PFSK-1 (cell line): Measurements from ENCODE around the gene ARFGAP2.

Experiments
- POLR2AphosphoS5 ChIP-seq: IDR thresholded peaks from 2 replicates; pipeline ENCODE4 v1.6.1; 2012; ENCODE audit warnings: low read depth, mild to moderate bottlenecking, control low read depth, low read length, moderate library complexity
- SIN3A ChIP-seq: IDR thresholded peaks from 2 replicates; pipeline ENCODE4 v1.6.1; 2012; ENCODE audit warnings: mild to moderate bottlenecking, low read length, moderate library complexity, borderline replicate concordance; ENCODE audit not compliant: insufficient read depth
- TF ChIP-seq, protein P1 (sequence below), 2 experiments: IDR thresholded peaks; 2 replicates each; pipeline versions ENCODE4 v1.6.1 to v1.8.0; 2011 to 2012; ENCODE audit warnings: low read depth in 2 of 2, low read length in 2 of 2, control low read depth in 1 of 2, inconsistent platforms in 1 of 2, mild to moderate bottlenecking in 1 of 2, moderate library complexity in 1 of 2; ENCODE audit not compliant: insufficient read depth in 1 of 2

DNA sequence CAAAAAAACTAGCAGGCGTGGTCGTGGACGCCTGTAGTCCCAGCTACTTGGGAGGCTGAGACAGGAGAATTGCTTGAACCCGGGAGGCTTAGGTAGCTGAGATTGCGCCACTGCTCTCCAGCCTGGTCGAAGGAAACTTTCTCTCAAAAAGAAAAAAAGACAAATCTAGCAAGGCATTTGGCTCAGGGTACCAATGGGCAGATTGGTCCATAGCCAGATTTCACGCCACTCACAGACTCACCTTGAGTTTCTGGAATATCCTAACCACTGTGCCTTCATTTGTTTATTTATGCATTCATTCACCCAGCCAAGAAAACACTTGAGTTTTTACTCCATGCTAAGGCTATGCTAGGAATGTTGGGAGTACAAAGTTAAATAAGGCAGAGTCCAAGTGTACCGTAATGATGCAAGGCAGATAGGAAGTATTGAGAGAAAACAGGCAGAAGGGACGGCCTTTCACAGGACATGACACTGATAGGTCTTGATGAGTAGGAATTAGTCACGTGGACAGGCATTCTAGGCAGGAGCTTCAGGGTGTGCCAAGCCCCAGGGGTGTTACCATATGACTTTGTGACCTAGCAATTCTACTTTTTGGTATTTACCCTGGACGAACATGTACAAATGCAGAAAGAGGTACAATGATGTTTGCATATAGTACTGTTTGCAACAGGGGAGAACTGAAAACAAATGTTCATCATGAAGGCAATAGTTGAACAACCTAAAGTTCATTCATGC is 12.6 kb upstream of the ARFGAP2 start:
- TF ChIP-seq SIN3A: no peak
- TF ChIP-seq POLR2AphosphoS5: no peak
- TF ChIP-seq, protein P1, sequence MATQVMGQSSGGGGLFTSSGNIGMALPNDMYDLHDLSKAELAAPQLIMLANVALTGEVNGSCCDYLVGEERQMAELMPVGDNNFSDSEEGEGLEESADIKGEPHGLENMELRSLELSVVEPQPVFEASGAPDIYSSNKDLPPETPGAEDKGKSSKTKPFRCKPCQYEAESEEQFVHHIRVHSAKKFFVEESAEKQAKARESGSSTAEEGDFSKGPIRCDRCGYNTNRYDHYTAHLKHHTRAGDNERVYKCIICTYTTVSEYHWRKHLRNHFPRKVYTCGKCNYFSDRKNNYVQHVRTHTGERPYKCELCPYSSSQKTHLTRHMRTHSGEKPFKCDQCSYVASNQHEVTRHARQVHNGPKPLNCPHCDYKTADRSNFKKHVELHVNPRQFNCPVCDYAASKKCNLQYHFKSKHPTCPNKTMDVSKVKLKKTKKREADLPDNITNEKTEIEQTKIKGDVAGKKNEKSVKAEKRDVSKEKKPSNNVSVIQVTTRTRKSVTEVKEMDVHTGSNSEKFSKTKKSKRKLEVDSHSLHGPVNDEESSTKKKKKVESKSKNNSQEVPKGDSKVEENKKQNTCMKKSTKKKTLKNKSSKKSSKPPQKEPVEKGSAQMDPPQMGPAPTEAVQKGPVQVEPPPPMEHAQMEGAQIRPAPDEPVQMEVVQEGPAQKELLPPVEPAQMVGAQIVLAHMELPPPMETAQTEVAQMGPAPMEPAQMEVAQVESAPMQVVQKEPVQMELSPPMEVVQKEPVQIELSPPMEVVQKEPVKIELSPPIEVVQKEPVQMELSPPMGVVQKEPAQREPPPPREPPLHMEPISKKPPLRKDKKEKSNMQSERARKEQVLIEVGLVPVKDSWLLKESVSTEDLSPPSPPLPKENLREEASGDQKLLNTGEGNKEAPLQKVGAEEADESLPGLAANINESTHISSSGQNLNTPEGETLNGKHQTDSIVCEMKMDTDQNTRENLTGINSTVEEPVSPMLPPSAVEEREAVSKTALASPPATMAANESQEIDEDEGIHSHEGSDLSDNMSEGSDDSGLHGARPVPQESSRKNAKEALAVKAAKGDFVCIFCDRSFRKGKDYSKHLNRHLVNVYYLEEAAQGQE (IDR thresholded peaks at IDR 0.05; ENCODE audit: insufficient read depth in 1 of 2, low read depth in 2 of 2, low read length in 2 of 2): no peak
